K562 (cell line): ENCODE measurements around the gene HTR4. TPM values are rescaled to one million over a fixed set of nuclear protein-coding genes. Genes with fewer than 3 reads are reported as not detected.

Experiments used
- ATF4 ChIP-seq: fragments of 450-650 bp; formaldehyde crosslinking; IDR thresholded peaks from 2 replicates; pipeline ENCODE4 v1.4.0; 2022; ENCODE audit warnings: mild to moderate bottlenecking, moderate library complexity
- CBFA2T2 ChIP-seq: fragments of 450-650 bp; conservative IDR thresholded peaks from 2 replicates; pipeline ENCODE4 v1.6.1; 2017; ENCODE audit warnings: mild to moderate bottlenecking
- CUX1 ChIP-seq: fragments of 200-800 bp; sonication (Bioruptor generic); IDR thresholded peaks from 2 replicates; pipeline ENCODE4 v1.6.1; 2016; ENCODE audit warnings: missing genetic modification characterization, missing compliant biosample characterization
- EP400 ChIP-seq: fragments of 450-650 bp; IDR thresholded peaks from 2 replicates; pipeline ENCODE4 v1.6.1; 2017; ENCODE audit warnings: antibody characterized with exemption, mild to moderate bottlenecking, moderate library complexity
- FOXO4 ChIP-seq: fragments of 450-650 bp; formaldehyde crosslinking; IDR thresholded peaks from 2 replicates; pipeline ENCODE4 v1.4.0; 2020; ENCODE audit warnings: mild to moderate bottlenecking, moderate library complexity
- GMEB1 ChIP-seq: fragments of 250-450 bp; sonication (Bioruptor Pico); IDR thresholded peaks from 2 replicates; pipeline ENCODE4 v1.4.0; 2020; ENCODE audit warnings: mild to moderate bottlenecking
- HES1 ChIP-seq: fragments of 450-650 bp; IDR thresholded peaks from 2 replicates; pipeline ENCODE4 v1.6.1; 2016; ENCODE audit warnings: low read depth, mild to moderate bottlenecking, moderate library complexity
- HOMEZ ChIP-seq: fragments of 250-450 bp; sonication (Bioruptor Pico); IDR thresholded peaks from 2 replicates; pipeline ENCODE4 v1.4.0; 2020; ENCODE audit warnings: mild to moderate bottlenecking, moderate library complexity
- KAT8 ChIP-seq: fragments of 450-650 bp; IDR thresholded peaks from 2 replicates; pipeline ENCODE4 v1.6.1; 2016; ENCODE audit warnings: low read depth, mild to moderate bottlenecking
- KDM2B ChIP-seq: fragments of 250-450 bp; sonication (Bioruptor Pico); IDR thresholded peaks from 2 replicates; pipeline ENCODE4 v1.8.0; 2021; ENCODE audit warnings: mild to moderate bottlenecking, moderate library complexity
- MYC ChIP-seq, 2 experiments: fragments of 250-450 bp in 1 of 2; sonication (Bioruptor Pico) in 1 of 2; IDR thresholded peaks; 2 replicates each; pipeline versions ENCODE4 v1.5.1 to v1.6.1; 2012 to 2021; ENCODE audit warnings: low read depth in 2 of 2, borderline replicate concordance in 1 of 2, improper control_type of control experiment in 1 of 2, low read length in 1 of 2, mild to moderate bottlenecking in 1 of 2, moderate library complexity in 1 of 2
- PKNOX1 ChIP-seq: fragments of 450-650 bp; IDR thresholded peaks from 2 replicates; pipeline ENCODE4 v1.6.1; 2016
- RBM17 ChIP-seq: fragments of 200-400 bp; formaldehyde crosslinking; IDR thresholded peaks from 2 replicates; pipeline ENCODE4 v1.6.1; 2017; ENCODE audit warnings: low read depth, mild to moderate bottlenecking, low read length, borderline replicate concordance
- TEAD2 ChIP-seq: fragments of 450-650 bp; IDR thresholded peaks from 2 replicates; pipeline ENCODE4 v1.6.1; 2016; ENCODE audit warnings: missing genetic modification characterization, control low read depth, missing compliant biosample characterization
- ZNF431 ChIP-seq: sonication (generic); formaldehyde crosslinking; IDR thresholded peaks from 2 replicates; pipeline ENCODE4 v1.8.0; 2022; ENCODE audit warnings: mild to moderate bottlenecking, missing genetic modification reagents
- polyA plus RNA-seq, 8 experiments: library from polyadenylated mRNA; depleted of rRNA in 4 of 8; stranded (reverse) in 5 of 8; unstranded in 3 of 8; fragments of >200 nt; fragmentation: Nextera tagmentation in 2 of 8; fragmentation: Illumina TruSeq in 1 of 8; extraction: Ambion mirVana in 2 of 8; extraction: Trizol in 1 of 8; gene quantifications; 2 replicates each; pipeline versions ENCODE4 v1.2.1 to v1.2.3, GENCODE V29; 2011 to 2014; ENCODE audit warnings: inconsistent platforms in 1 of 8, missing spikeins in 1 of 8
- total RNA-seq, 7 experiments: library from RNA; depleted of rRNA in 6 of 7; stranded (reverse); fragments of >200 nt in 6 of 7; fragmentation: Illumina TruSeq in 2 of 7; extraction: Trizol in 2 of 7; gene quantifications; 2 replicates each; pipeline versions ENCODE4 v1.2.1 to v1.2.3, GENCODE V29; 2011 to 2021; ENCODE audit warnings: low replicate concordance in 1 of 7

HTR4 gene
- total and polyA plus RNA-seq, 9 of the 15 experiments (the other 6 are each of a cell fraction or from before 2014, with no cell fraction given): 0.13 TPM; not detected in 8

GRCh38 chr5:148623741-148624140 is 30.6 kb downstream of the HTR4 start (continued):
- TF ChIP-seq RBM17 (no peak), CBFA2T2 (peak; percentile 22; the same call in 1 of the 2 replicates), KAT8 (no peak), GMEB1 (CRISPR knock-in tag) (no peak), KDM2B (CRISPR knock-in tag) (no peak), HOMEZ (CRISPR knock-in tag) (no peak), PKNOX1 (peak; percentile 42), HES1 (no peak), EP400 (no peak), FOXO4 (CRISPR knock-in tag) (no peak), CUX1 (CRISPR knock-in tag) (no peak), MYC (IDR thresholded peaks at IDR 0.05; ENCODE audit: low read depth, low read length) (no peak), MYC (CRISPR knock-in tag; IDR thresholded peaks at IDR 0.05; ENCODE audit: borderline replicate concordance, low read depth) (no peak), ATF4 (CRISPR knock-in tag) (no peak), ZNF431 (CRISPR knock-in tag) (no peak), TEAD2 (tag) (no peak)
